Keratinocyte (primary cell): ENCODE results near the gene TMEM119. TPM values are rescaled to one million over a fixed set of nuclear protein-coding genes. Genes with fewer than 3 reads are reported as not detected.

Experiments used
- DNase-seq: peaks from one replicate; pipeline ENCODE4 v3.0.0-alpha.2; 2011; ENCODE audit warnings: low read depth, missing footprints, low spot score
- FAIRE-seq: peaks from 2 replicates; lab custom pipeline; 2011; peaks lifted over from hg19 to GRCh38; lab: Jason Lieb, UNC
- H2AFZ ChIP-seq: 2 replicates; pipeline ENCODE4 v1.6.0; 2012; ENCODE audit warnings: low read length, control low read depth, inconsistent platforms; ENCODE audit not compliant: control insufficient read depth
- H3K27ac ChIP-seq: 2 replicates; pipeline ENCODE4 v1.5.1; 2011; ENCODE audit warnings: low read length; ENCODE audit not compliant: control insufficient read depth, insufficient read depth
- H3K27me3 ChIP-seq: 3 replicates; pipeline ENCODE4 v1.6.0; 2011; ENCODE audit warnings: low read length; ENCODE audit not compliant: control insufficient read depth, insufficient read depth; ENCODE audit errors: extremely low read depth
- H3K36me3 ChIP-seq, 2 experiments: 2 replicates in 1 of 2; 3 replicates in 1 of 2; pipeline ENCODE4 v1.5.1; 2011; ENCODE audit warnings: low read length in 2 of 2, mild to moderate bottlenecking in 1 of 2; ENCODE audit not compliant: control insufficient read depth in 2 of 2, insufficient read depth in 2 of 2; ENCODE audit errors: extremely low read depth in 1 of 2
- H3K4me1 ChIP-seq: 3 replicates; pipeline ENCODE4 v1.5.1; 2011; ENCODE audit warnings: low read length; ENCODE audit not compliant: control insufficient read depth, insufficient read depth; ENCODE audit errors: extremely low read depth
- H3K4me2 ChIP-seq: 3 replicates; pipeline ENCODE4 v1.6.0; 2011; ENCODE audit warnings: low read depth, low read length; ENCODE audit not compliant: control insufficient read depth, insufficient read depth; ENCODE audit errors: extremely low read depth
- H3K4me3 ChIP-seq, 3 experiments: fragments of 200-600 bp in 1 of 3; sonication (generic) in 1 of 3; 2 replicates in 2 of 3; 3 replicates in 1 of 3; pipeline ENCODE4 v1.5.1; 2011 to 2016; ENCODE audit warnings: low read length in 3 of 3, mild to moderate bottlenecking in 3 of 3, control low read depth in 2 of 3, inconsistent platforms in 1 of 3, low read depth in 1 of 3, mixed read lengths in 1 of 3, mixed run types in 1 of 3, moderate library complexity in 1 of 3; ENCODE audit not compliant: control insufficient read depth in 2 of 3, insufficient read depth in 2 of 3; ENCODE audit errors: extremely low read depth in 1 of 3
- H3K79me2 ChIP-seq: 2 replicates; pipeline ENCODE4 v1.6.0; 2012; ENCODE audit warnings: low read length; ENCODE audit not compliant: control insufficient read depth, insufficient read depth
- H3K9ac ChIP-seq: 3 replicates; pipeline ENCODE4 v1.6.0; 2011; ENCODE audit warnings: low read length; ENCODE audit not compliant: control insufficient read depth, insufficient read depth; ENCODE audit errors: extremely low read depth
- H3K9me1 ChIP-seq: 3 replicates; pipeline ENCODE4 v1.6.0; 2011; ENCODE audit warnings: low read length; ENCODE audit not compliant: control insufficient read depth, insufficient read depth; ENCODE audit errors: extremely low read depth
- H3K9me3 ChIP-seq: 2 replicates; pipeline ENCODE4 v1.5.1; 2012; ENCODE audit warnings: low read depth, low read length; ENCODE audit not compliant: control insufficient read depth
- H4K20me1 ChIP-seq: 3 replicates; pipeline ENCODE4 v1.6.0; 2011; ENCODE audit warnings: low read length; ENCODE audit not compliant: control insufficient read depth, insufficient read depth; ENCODE audit errors: extremely low read depth
- EZH2 ChIP-seq: IDR thresholded peaks from one replicate; pipeline ENCODE4 v1.6.1; 2012; ENCODE audit warnings: inconsistent platforms, mild to moderate bottlenecking, low read length, moderate library complexity
- dilution Hi-C: fragments of 300-500 bp; cut with MboI; formaldehyde crosslinking; loops from one replicate; pipeline ENCODE4 v1.7.0; 2020; ENCODE audit warnings: low sequenced_read_pairs; ENCODE audit not compliant: extremely low pct_ligation_motif_present
- polyA plus RNA-seq, 5 experiments: library from polyadenylated mRNA; depleted of rRNA in 3 of 5; stranded (reverse) in 3 of 5; stranded (forward) in 1 of 5; unstranded in 1 of 5; fragments of >200 nt; gene quantifications; 1 replicate in 1 of 5; 2 replicates in 3 of 5; 3 replicates in 1 of 5; pipeline versions ENCODE4 v1.2.1 to v1.2.3, GENCODE V29; 2011 to 2012; ENCODE audit warnings: missing spikeins in 2 of 5, low read depth in 1 of 5, low replicate concordance in 1 of 5
- TF ChIP-seq, protein P1 (sequence below), 3 experiments: IDR thresholded peaks in 1 of 3; conservative IDR thresholded peaks in 1 of 3; optimal IDR thresholded peaks in 1 of 3; 2 replicates in 2 of 3; 3 replicates in 1 of 3; pipeline versions ENCODE3 to v1.5.1; 2011; ENCODE audit warnings: low read length in 3 of 3, mild to moderate bottlenecking in 3 of 3, moderate library complexity in 2 of 3, control low read depth in 1 of 3, inconsistent platforms in 1 of 3; ENCODE audit not compliant: insufficient read depth in 2 of 3; ENCODE audit errors: extremely low read depth in 1 of 3

TMEM119 gene
- polyA plus RNA-seq, 1 donor (not counting 4 experiments of a cell fraction or from before 2014, with no cell fraction given) = not detected

GRCh38 chr12:108608616-108609015, 10.7 kb upstream of the TMEM119 start:
- no peaks in the 10 kb centered on the region for H3K79me2 ChIP-seq
- dilution Hi-C loops = no loop called here
- no peaks in the 10 kb centered on the region for H3K9me3 ChIP-seq
- no peak overlapping the region for H3K27ac ChIP-seq
- H3K27me3 ChIP-seq = peaks cover 10% of the 10 kb centered on the region
- no peaks in the 10 kb centered on the region for H3K9me1 ChIP-seq
- FAIRE-seq = no peak
- H3K4me2 ChIP-seq = no peak overlapping the region
- H4K20me1 ChIP-seq = no peaks in the 10 kb centered on the region
- no peak for DNase-seq
- H3K9ac ChIP-seq = no peak overlapping the region
- H3K36me3 ChIP-seq = no peaks in the 10 kb centered on the region
- TF ChIP-seq, protein P1, sequence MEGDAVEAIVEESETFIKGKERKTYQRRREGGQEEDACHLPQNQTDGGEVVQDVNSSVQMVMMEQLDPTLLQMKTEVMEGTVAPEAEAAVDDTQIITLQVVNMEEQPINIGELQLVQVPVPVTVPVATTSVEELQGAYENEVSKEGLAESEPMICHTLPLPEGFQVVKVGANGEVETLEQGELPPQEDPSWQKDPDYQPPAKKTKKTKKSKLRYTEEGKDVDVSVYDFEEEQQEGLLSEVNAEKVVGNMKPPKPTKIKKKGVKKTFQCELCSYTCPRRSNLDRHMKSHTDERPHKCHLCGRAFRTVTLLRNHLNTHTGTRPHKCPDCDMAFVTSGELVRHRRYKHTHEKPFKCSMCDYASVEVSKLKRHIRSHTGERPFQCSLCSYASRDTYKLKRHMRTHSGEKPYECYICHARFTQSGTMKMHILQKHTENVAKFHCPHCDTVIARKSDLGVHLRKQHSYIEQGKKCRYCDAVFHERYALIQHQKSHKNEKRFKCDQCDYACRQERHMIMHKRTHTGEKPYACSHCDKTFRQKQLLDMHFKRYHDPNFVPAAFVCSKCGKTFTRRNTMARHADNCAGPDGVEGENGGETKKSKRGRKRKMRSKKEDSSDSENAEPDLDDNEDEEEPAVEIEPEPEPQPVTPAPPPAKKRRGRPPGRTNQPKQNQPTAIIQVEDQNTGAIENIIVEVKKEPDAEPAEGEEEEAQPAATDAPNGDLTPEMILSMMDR (optimal IDR thresholded peaks at IDR 0.05 in 1 of 3, IDR thresholded peaks at IDR 0.05 in 1 of 3, conservative IDR thresholded peaks at IDR 0.05 in 1 of 3; ENCODE audit: extremely low read depth in 1 of 3, insufficient read depth in 2 of 3, low read length in 3 of 3) = no peak
- TF ChIP-seq EZH2 = no peak
- H3K4me3 ChIP-seq = no peak overlapping the region
- H3K4me1 ChIP-seq = peaks cover 6% of the 10 kb centered on the region
- H2AFZ ChIP-seq = no peak overlapping the region

GRCh38 chr12:108607981-108608600, 10.2 kb upstream of the TMEM119 start:
- TF ChIP-seq EZH2 = no peak
- TF ChIP-seq, protein P1 (optimal IDR thresholded peaks at IDR 0.05 in 1 of 3, IDR thresholded peaks at IDR 0.05 in 1 of 3, conservative IDR thresholded peaks at IDR 0.05 in 1 of 3; ENCODE audit: extremely low read depth in 1 of 3, insufficient read depth in 2 of 3, low read length in 3 of 3) = no peak
- no peaks in the 10 kb centered on the region for H3K79me2 ChIP-seq
- H3K27me3 ChIP-seq = peaks cover 10% of the 10 kb centered on the region
- DNase-seq = no peak
- H3K36me3 ChIP-seq = no peaks in the 10 kb centered on the region
- no peaks in the 10 kb centered on the region for H3K9me1 ChIP-seq
- FAIRE-seq = no peak
- no peak overlapping the region for H2AFZ ChIP-seq
- no peak overlapping the region for H3K4me2 ChIP-seq
- H3K4me3 ChIP-seq = no peak overlapping the region
- no peaks in the 10 kb centered on the region for H4K20me1 ChIP-seq
- no peaks in the 10 kb centered on the region for H3K9me3 ChIP-seq
- no peak overlapping the region for H3K9ac ChIP-seq
- dilution Hi-C loops = no loop called here
- H3K4me1 ChIP-seq = peaks cover 6% of the 10 kb centered on the region
- no peak overlapping the region for H3K27ac ChIP-seq
